Measurements from ENCODE around the gene MESP2.

The MESP2 gene

DNA sequence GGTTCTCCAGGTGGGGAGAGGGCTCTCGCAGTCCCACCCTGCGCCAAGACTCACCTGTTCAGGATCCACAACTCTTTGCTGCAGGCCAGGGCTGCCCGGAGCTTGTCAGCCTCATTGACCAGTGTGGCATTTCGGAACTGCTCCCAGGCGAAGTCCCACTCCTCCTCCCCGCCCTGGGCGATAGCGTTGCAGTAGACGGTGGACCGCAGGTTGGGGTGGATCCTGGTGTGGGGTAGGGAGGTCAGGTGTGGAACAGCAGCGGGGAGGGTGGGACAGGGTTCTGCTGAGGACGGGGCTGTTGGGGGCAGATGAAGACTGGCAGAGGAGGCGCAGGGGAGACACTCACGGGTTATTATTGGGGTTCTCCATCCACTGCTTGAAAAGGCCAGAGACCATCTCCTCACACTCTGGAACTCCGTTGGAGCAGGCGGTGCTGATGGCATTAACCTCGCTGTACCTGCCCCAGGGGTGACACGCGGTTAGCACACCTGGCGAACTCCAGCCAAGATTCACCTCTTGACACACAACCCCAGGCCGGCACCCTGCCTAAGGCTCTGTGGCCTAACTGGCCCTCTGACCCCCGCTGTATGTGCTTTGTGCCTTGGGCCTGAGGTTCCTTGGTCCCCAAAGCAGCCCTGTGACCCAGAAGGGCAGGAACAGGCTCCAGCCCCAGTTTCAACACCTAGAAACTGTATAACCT is 16.1 kb downstream of the MESP2 start:
- Histone ChIP-seq H3K79me2 (ENCODE audit: low read length) (no peaks in the 10 kb centered on the region), H3K9ac (ENCODE audit: low read length) (no peak overlapping the region)
- no peak for TF ChIP-seq EZH2phosphoT487 (IDR thresholded peaks at IDR 0.05; ENCODE audit: low read length)

DNA sequence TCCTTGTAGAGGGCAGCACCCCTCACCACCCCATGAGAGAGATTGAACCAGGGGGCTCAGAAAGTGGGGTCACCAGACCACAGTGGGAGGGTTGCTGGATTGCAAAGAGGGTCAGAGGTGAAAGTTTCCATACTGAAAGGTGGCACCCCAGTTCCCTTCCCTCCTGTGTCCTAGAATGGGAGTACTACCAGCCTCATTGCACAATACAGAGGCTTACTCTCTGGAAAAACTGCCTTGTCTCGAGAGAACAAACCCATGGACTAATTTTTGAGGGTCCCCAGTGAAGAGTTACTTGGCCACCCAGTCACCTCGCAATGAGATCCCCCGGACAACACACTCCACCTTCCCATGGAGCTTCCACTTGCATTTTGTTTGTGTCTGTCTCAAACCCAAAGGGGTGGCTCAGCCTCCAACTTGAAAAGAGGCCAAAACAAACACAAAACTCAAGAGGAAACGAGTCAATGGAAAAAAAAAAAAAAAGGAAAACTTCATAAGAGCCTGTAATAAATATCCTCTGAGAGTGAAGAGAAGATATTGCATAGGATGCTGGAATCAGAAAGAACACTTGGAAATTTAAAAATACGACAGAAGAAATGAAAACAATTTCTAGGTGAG is 18.6 kb downstream of the MESP2 start:
- no peaks in the 10 kb centered on the region for H3K4me1 ChIP-seq (ENCODE audit: low read length)
- H3K27ac ChIP-seq (ENCODE audit: low read length), result no peak overlapping the region
- no peak for DNase-seq
- no peaks in the 10 kb centered on the region for H3K36me3 ChIP-seq (replicated peaks; ENCODE audit: insufficient read depth, low read length)
- no peak overlapping the region for H3K4me2 ChIP-seq (ENCODE audit: low read depth, low read length)
- no peak overlapping the region for H2AFZ ChIP-seq (ENCODE audit: low read length)
- no peaks in the 10 kb centered on the region for H4K20me1 ChIP-seq (ENCODE audit: insufficient read depth, low read length)
- no peak overlapping the region for H3K9ac ChIP-seq (ENCODE audit: low read length)
- H3K9me2 ChIP-seq (replicated peaks; ENCODE audit: insufficient read depth, low read length), result no peaks in the 10 kb centered on the region
- TF ChIP-seq EZH2 (optimal IDR thresholded peaks at IDR 0.05; ENCODE audit: low read depth, low read length) (no peak), EZH2phosphoT487 (IDR thresholded peaks at IDR 0.05; ENCODE audit: low read length) (no peak)
- TF ChIP-seq, protein P1, sequence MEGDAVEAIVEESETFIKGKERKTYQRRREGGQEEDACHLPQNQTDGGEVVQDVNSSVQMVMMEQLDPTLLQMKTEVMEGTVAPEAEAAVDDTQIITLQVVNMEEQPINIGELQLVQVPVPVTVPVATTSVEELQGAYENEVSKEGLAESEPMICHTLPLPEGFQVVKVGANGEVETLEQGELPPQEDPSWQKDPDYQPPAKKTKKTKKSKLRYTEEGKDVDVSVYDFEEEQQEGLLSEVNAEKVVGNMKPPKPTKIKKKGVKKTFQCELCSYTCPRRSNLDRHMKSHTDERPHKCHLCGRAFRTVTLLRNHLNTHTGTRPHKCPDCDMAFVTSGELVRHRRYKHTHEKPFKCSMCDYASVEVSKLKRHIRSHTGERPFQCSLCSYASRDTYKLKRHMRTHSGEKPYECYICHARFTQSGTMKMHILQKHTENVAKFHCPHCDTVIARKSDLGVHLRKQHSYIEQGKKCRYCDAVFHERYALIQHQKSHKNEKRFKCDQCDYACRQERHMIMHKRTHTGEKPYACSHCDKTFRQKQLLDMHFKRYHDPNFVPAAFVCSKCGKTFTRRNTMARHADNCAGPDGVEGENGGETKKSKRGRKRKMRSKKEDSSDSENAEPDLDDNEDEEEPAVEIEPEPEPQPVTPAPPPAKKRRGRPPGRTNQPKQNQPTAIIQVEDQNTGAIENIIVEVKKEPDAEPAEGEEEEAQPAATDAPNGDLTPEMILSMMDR (IDR thresholded peaks at IDR 0.05; ENCODE audit: low read length), result no peak
- no peak overlapping the region for H3K4me3 ChIP-seq (ENCODE audit: low read length)
- no peaks in the 10 kb centered on the region for H3K9me3 ChIP-seq (replicated peaks; ENCODE audit: insufficient read depth, low read length)
- H3K27me3 ChIP-seq (replicated peaks; ENCODE audit: insufficient read depth, low read length), result no peaks in the 10 kb centered on the region
- H3F3A ChIP-seq (ENCODE audit: insufficient read depth, low read length), result no peaks in the 10 kb centered on the region
- H3K79me2 ChIP-seq (ENCODE audit: low read length), result no peaks in the 10 kb centered on the region

More for the DNA sequence above, 16.1 kb downstream of the MESP2 start:
- Histone ChIP-seq H2AFZ (ENCODE audit: low read length) (no peak overlapping the region), H3K27ac (ENCODE audit: low read length) (no peak overlapping the region), H3K4me1 (ENCODE audit: low read length) (no peaks in the 10 kb centered on the region), H3K4me2 (ENCODE audit: low read depth, low read length) (no peak overlapping the region), H3K9me2 (replicated peaks; ENCODE audit: insufficient read depth, low read length) (no peaks in the 10 kb centered on the region), H3K27me3 (replicated peaks; ENCODE audit: insufficient read depth, low read length) (no peaks in the 10 kb centered on the region), H3K36me3 (replicated peaks; ENCODE audit: insufficient read depth, low read length) (no peaks in the 10 kb centered on the region), H3K4me3 (ENCODE audit: low read length) (no peak overlapping the region), H3K9me3 (replicated peaks; ENCODE audit: insufficient read depth, low read length) (no peaks in the 10 kb centered on the region), H4K20me1 (ENCODE audit: insufficient read depth, low read length) (no peaks in the 10 kb centered on the region), H3F3A (ENCODE audit: insufficient read depth, low read length) (no peaks in the 10 kb centered on the region)
- no peak for DNase-seq

DNA sequence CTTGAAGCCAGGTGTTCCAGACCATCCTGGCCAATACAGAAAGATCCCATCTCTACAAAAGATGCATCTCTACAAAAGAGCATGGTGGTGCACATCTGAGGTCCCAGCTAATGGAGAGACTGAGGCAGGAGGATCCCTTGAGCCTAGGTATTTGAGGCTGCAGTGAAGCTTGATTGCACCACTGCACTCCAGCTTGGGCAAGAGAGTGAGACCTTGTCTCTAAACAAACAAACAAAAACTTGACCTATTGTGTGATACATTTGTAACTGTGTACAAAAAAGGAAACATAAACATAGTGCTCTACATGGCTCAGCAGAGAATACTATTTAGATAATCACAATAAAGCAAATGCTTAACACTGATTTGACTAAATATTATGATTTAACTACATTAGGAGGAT is 19.9 kb downstream of the MESP2 start:
- Histone ChIP-seq H4K20me1 (ENCODE audit: insufficient read depth, low read length) (no peaks in the 10 kb centered on the region), H3K9ac (ENCODE audit: low read length) (no peak overlapping the region), H3K9me2 (replicated peaks; ENCODE audit: insufficient read depth, low read length) (no peaks in the 10 kb centered on the region), H3K27me3 (replicated peaks; ENCODE audit: insufficient read depth, low read length) (no peaks in the 10 kb centered on the region), H3K4me3 (ENCODE audit: low read length) (no peak overlapping the region), H3K27ac (ENCODE audit: low read length) (no peak overlapping the region), H3K9me3 (replicated peaks; ENCODE audit: insufficient read depth, low read length) (no peaks in the 10 kb centered on the region), H3K79me2 (ENCODE audit: low read length) (no peaks in the 10 kb centered on the region), H3F3A (ENCODE audit: insufficient read depth, low read length) (no peaks in the 10 kb centered on the region), H3K4me1 (ENCODE audit: low read length) (no peaks in the 10 kb centered on the region), H2AFZ (ENCODE audit: low read length) (no peak overlapping the region), H3K36me3 (replicated peaks; ENCODE audit: insufficient read depth, low read length) (no peaks in the 10 kb centered on the region), H3K4me2 (ENCODE audit: low read depth, low read length) (no peak overlapping the region)
- TF ChIP-seq EZH2phosphoT487 (IDR thresholded peaks at IDR 0.05; ENCODE audit: low read length) (no peak), EZH2 (optimal IDR thresholded peaks at IDR 0.05; ENCODE audit: low read depth, low read length) (no peak)
- TF ChIP-seq, protein P1 (IDR thresholded peaks at IDR 0.05; ENCODE audit: low read length), result no peak
- no peak for DNase-seq

DNA sequence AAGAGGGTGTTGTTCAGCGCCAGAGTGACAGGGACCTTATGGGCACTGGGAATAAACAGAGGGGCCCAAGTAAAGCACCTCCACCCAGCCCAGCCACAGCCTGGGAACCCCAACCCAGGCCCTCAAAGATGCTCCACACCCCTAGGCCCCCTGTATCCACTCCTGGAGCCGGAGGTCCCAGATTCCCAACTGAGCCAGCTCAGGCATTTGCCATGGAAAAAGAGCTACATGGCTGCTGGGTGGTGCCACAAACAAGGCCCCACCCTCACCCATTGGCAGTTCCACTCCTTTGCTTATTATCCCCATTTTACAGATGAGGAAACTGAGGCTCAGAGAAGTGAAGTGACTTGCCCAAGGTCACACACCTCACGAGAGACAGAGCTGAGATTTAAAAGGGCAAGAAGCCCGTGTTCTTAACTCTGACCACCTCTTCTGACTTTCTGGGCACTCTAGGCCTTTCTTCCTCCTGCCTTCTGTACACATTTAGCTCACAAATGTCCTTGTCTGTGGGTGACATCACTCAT is 21.6 kb downstream of the MESP2 start:
- no peak overlapping the region for H2AFZ ChIP-seq (ENCODE audit: low read length)
- TF ChIP-seq, protein P1 (IDR thresholded peaks at IDR 0.05; ENCODE audit: low read length), result no peak
- no peak for TF ChIP-seq EZH2 (optimal IDR thresholded peaks at IDR 0.05; ENCODE audit: low read depth, low read length)
- no peak for TF ChIP-seq EZH2phosphoT487 (IDR thresholded peaks at IDR 0.05; ENCODE audit: low read length)
- no peaks in the 10 kb centered on the region for H3F3A ChIP-seq (ENCODE audit: insufficient read depth, low read length)
- H3K79me2 ChIP-seq (ENCODE audit: low read length), result no peaks in the 10 kb centered on the region
- no peaks in the 10 kb centered on the region for H3K27me3 ChIP-seq (replicated peaks; ENCODE audit: insufficient read depth, low read length)
- H3K9ac ChIP-seq (ENCODE audit: low read length), result no peak overlapping the region
- no peak overlapping the region for H3K27ac ChIP-seq (ENCODE audit: low read length)
- H3K9me3 ChIP-seq (replicated peaks; ENCODE audit: insufficient read depth, low read length), result no peaks in the 10 kb centered on the region
- H3K9me2 ChIP-seq (replicated peaks; ENCODE audit: insufficient read depth, low read length), result no peaks in the 10 kb centered on the region
- H3K36me3 ChIP-seq (replicated peaks; ENCODE audit: insufficient read depth, low read length), result no peaks in the 10 kb centered on the region
- no peak overlapping the region for H3K4me3 ChIP-seq (ENCODE audit: low read length)
- no peaks in the 10 kb centered on the region for H4K20me1 ChIP-seq (ENCODE audit: insufficient read depth, low read length)
- no peak overlapping the region for H3K4me2 ChIP-seq (ENCODE audit: low read depth, low read length)
- no peak for DNase-seq
- no peaks in the 10 kb centered on the region for H3K4me1 ChIP-seq (ENCODE audit: low read length)
